HepG2 (cell line): ENCODE results near the gene UBA6. TPM values are rescaled to one million over a fixed set of nuclear protein-coding genes. Genes with fewer than 3 reads are reported as not detected.

Experiments used
- ATAC-seq: fragments of 200-7000 bp; cut with Tn5 transposase; 3 replicates; pipeline ENCODE4 v1.9.1; 2020; ENCODE audit warnings: mild to moderate bottlenecking, moderate library complexity
- BruUV-seq: library from RNA; stranded (reverse); fragments of 400-500 nt; replicated peaks from 2 replicates; lab custom pipeline; 2021; lab: Mats Ljungman, UMichigan
- CTCF ChIA-PET: fragments of 300-600 bp; formaldehyde crosslinking; extraction: SDS; loops from one replicate; lab custom pipeline; 2021; ENCODE audit warnings: low total read pairs, inconsistent platforms, low intra/inter-chr PET ratio; lab: Yijun Ruan, JAX
- POLR2A ChIA-PET: fragments of 350-600 bp; sonication (Branson Sonifier 250); formaldehyde crosslinking; loops from one replicate; lab custom pipeline; 2020; ENCODE audit warnings: antibody characterized with exemption, inconsistent platforms; lab: Yijun Ruan, JAX
- DNase-seq: peaks from one replicate; pipeline ENCODE4 v3.0.0-alpha.2; 2015; ENCODE audit warnings: low spot score
- FAIRE-seq: peaks from 3 replicates; lab custom pipeline; 2011; peaks lifted over from hg19 to GRCh38; lab: Jason Lieb, UNC
- H2AFZ ChIP-seq: one replicate; pipeline ENCODE4 v1.6.1; 2011; ENCODE audit warnings: low read length, inconsistent platforms
- H3K27ac ChIP-seq: fragments of 300-600 bp; 3 replicates; pipeline ENCODE4 v1.8.0; 2011; ENCODE audit warnings: mixed run types, mild to moderate bottlenecking, mixed read lengths, low read length, inconsistent platforms; ENCODE audit not compliant: insufficient read depth; ENCODE audit errors: extremely low read length
- H3K27me3 ChIP-seq, 2 experiments: fragments of 200-600 bp in 1 of 2; 2 replicates in 1 of 2; 3 replicates in 1 of 2; pipeline versions ENCODE4 v1.6.0 to v1.8.0; 2011; ENCODE audit warnings: low read length in 2 of 2, mild to moderate bottlenecking in 2 of 2, moderate library complexity in 2 of 2, inconsistent platforms in 1 of 2; ENCODE audit not compliant: insufficient read depth in 2 of 2, control insufficient read depth in 1 of 2
- H3K36me3 ChIP-seq, 2 experiments: fragments of 200-600 bp in 1 of 2; replicated peaks in 1 of 2; 2 replicates in 1 of 2; 3 replicates in 1 of 2; pipeline versions ENCODE4 v1.5.1 to v1.8.0; 2011; ENCODE audit warnings: low read length in 2 of 2, inconsistent platforms in 1 of 2; ENCODE audit not compliant: insufficient read depth in 2 of 2, control insufficient read depth in 1 of 2
- H3K4me1 ChIP-seq: 2 replicates; pipeline ENCODE4 v1.5.1; 2012; ENCODE audit warnings: low read length, inconsistent platforms; ENCODE audit not compliant: insufficient read depth
- H3K4me2 ChIP-seq: 2 replicates; pipeline ENCODE4 v1.6.0; 2011; ENCODE audit warnings: low read depth, low read length, inconsistent platforms
- H3K4me3 ChIP-seq, 3 experiments: fragments of 200-600 bp in 1 of 3; sonication (generic), shearing (Covaris generic) in 1 of 3; replicated peaks in 1 of 3; 2 replicates each; pipeline ENCODE4 v1.5.1; 2011 to 2016; ENCODE audit warnings: low read length in 3 of 3, inconsistent platforms in 2 of 3, low read depth in 2 of 3, mild to moderate bottlenecking in 2 of 3, control low read depth in 1 of 3, mixed read lengths in 1 of 3; ENCODE audit not compliant: insufficient read depth in 1 of 3
- H3K79me2 ChIP-seq: one replicate; pipeline ENCODE4 v1.6.1; 2011; ENCODE audit warnings: low read length, inconsistent platforms; ENCODE audit not compliant: insufficient read depth
- H3K9ac ChIP-seq: 2 replicates; pipeline ENCODE4 v1.6.0; 2011; ENCODE audit warnings: mild to moderate bottlenecking, low read depth, low read length, inconsistent platforms; ENCODE audit not compliant: insufficient read depth
- H3K9me3 ChIP-seq: 2 replicates; pipeline ENCODE4 v1.5.1; 2012; ENCODE audit warnings: mild to moderate bottlenecking, low read length
- H4K20me1 ChIP-seq: 2 replicates; pipeline ENCODE4 v1.6.0; 2011; ENCODE audit warnings: inconsistent platforms, mild to moderate bottlenecking, low read length, moderate library complexity; ENCODE audit not compliant: insufficient read depth
- ARID4A ChIP-seq: sonication (generic); formaldehyde crosslinking; IDR thresholded peaks from 2 replicates; pipeline ENCODE4 v1.5.0; 2020; ENCODE audit warnings: mild to moderate bottlenecking, missing genetic modification reagents, borderline replicate concordance
- ATF7 ChIP-seq, 2 experiments: fragments of 450-650 bp in 1 of 2; sonication (generic) in 1 of 2; formaldehyde crosslinking in 1 of 2; IDR thresholded peaks; 2 replicates each; pipeline versions ENCODE4 v1.4.0 to v1.6.1; 2016 to 2020; ENCODE audit warnings: antibody characterized with exemption in 1 of 2, mild to moderate bottlenecking in 1 of 2, missing genetic modification reagents in 1 of 2
- CEBPB ChIP-seq: IDR thresholded peaks from 2 replicates; pipeline ENCODE4 v1.6.1; 2011; ENCODE audit warnings: low read depth, low read length, improper control_type of control experiment, borderline replicate concordance
- MLXIP ChIP-seq: sonication (generic); formaldehyde crosslinking; IDR thresholded peaks from 2 replicates; pipeline ENCODE4 v1.9.0; 2021; ENCODE audit warnings: missing genetic modification reagents, borderline replicate concordance
- NCOA2 ChIP-seq: sonication (generic); formaldehyde crosslinking; IDR thresholded peaks from 2 replicates; pipeline ENCODE4 v1.8.0; 2022; ENCODE audit warnings: inconsistent platforms
- NCOA5 ChIP-seq: sonication (generic); formaldehyde crosslinking; IDR thresholded peaks from 2 replicates; pipeline ENCODE4 v1.4.0; 2020; ENCODE audit warnings: missing genetic modification reagents
- SP2 ChIP-seq: sonication (generic); formaldehyde crosslinking; IDR thresholded peaks from 2 replicates; pipeline ENCODE4 v1.5.1; 2020; ENCODE audit warnings: mild to moderate bottlenecking, missing genetic modification reagents
- TOE1 ChIP-seq: sonication (generic); formaldehyde crosslinking; IDR thresholded peaks from 2 replicates; pipeline ENCODE4 v1.4.0; 2020; ENCODE audit warnings: mild to moderate bottlenecking, missing genetic modification reagents
- TRAFD1 ChIP-seq: sonication (generic); formaldehyde crosslinking; IDR thresholded peaks from 2 replicates; pipeline ENCODE4 v1.5.1; 2020; ENCODE audit warnings: missing genetic modification reagents, mild to moderate bottlenecking, borderline replicate concordance
- ZNF615 ChIP-seq: sonication (generic); formaldehyde crosslinking; IDR thresholded peaks from 2 replicates; pipeline ENCODE4 v1.5.0; 2020; ENCODE audit warnings: mild to moderate bottlenecking, missing genetic modification reagents, borderline replicate concordance
- WGBS: methylation state at CpG from one replicate; pipeline ENCODE4 v1.1.6; 2017; ENCODE audit warnings: low lambda C conversion rate; 5-methylcytosine and 5-hydroxymethylcytosine counted together
- in situ Hi-C: cut with HindIII; loops from 2 replicates; pipeline ENCODE4 v1.10.0; 2017; ENCODE audit warnings: low pct_unique_long_range_greater_than_20kb; ENCODE audit not compliant: extremely low pct_ligation_motif_present
- intact Hi-C: fragments of 100-400 bp; cut with micrococcal nuclease; formaldehyde crosslinking; loops from one replicate; pipeline ENCODE4 v1.10.0; 2022; ENCODE audit not compliant: unreplicated experiment
- polyA plus RNA-seq, 8 experiments: library from polyadenylated mRNA; depleted of rRNA in 3 of 8; stranded (reverse) in 7 of 8; unstranded in 1 of 8; fragments of >200 nt; fragmentation: Illumina TruSeq in 4 of 8; extraction: Trizol in 4 of 8; gene quantifications; 2 replicates each; pipeline versions ENCODE4 v1.2.1 to v1.2.3, GENCODE V29; 2011 to 2016; ENCODE audit warnings: low read depth in 4 of 8, missing spikeins in 1 of 8, mixed read lengths in 1 of 8; ENCODE audit not compliant: insufficient read depth in 1 of 8
- total RNA-seq, 5 experiments: library from RNA; depleted of rRNA; stranded (reverse); fragments of >200 nt; fragmentation: Illumina TruSeq; extraction: Trizol; gene quantifications; 2 replicates each; pipeline ENCODE4 v1.2.3, GENCODE V29; 2016; ENCODE audit warnings: low read depth in 1 of 5

UBA6 gene
- total and polyA plus RNA-seq, 2 of the 13 experiments (the other 11 are each of a cell fraction or from before 2014, with no cell fraction given), result 33.3 to 75.4 TPM

GRCh38 chr4:67593741-67594175 is 107.2 kb downstream of the UBA6 start:
- peak; percentile 15; the same call in 1 of the 2 replicates for TF ChIP-seq CEBPB
- no peak for TF ChIP-seq SP2 (CRISPR knock-in tag)
- no peak for TF ChIP-seq ATF7 (IDR thresholded peaks at IDR 0.05)
- TF ChIP-seq ATF7 (CRISPR knock-in tag; IDR thresholded peaks at IDR 0.05), result no peak
- no peak for TF ChIP-seq ZNF615
- no peak for TF ChIP-seq NCOA5
- TF ChIP-seq TOE1 (CRISPR knock-in tag), result no peak
- BruUV-seq, result no TSS peak
- Histone ChIP-seq H2AFZ (no peak overlapping the region), H3K9me3 (no peaks in the 10 kb centered on the region), H4K20me1 (no peaks in the 10 kb centered on the region), H3K4me2 (no peak overlapping the region), H3K27ac (no peak overlapping the region), H3K36me3 (no peaks in the 10 kb centered on the region), H3K4me1 (no peaks in the 10 kb centered on the region), H3K27me3 (no peaks in the 10 kb centered on the region), H3K79me2 (no peaks in the 10 kb centered on the region), H3K4me3 (no peak overlapping the region), H3K9ac (no peak overlapping the region)
- 29% methylated on average over 2 of the region's 2 CpGs for WGBS
- ChIA-PET POLR2A (no interaction called here), CTCF (no interaction called here)
- FAIRE-seq, result no peak
- intact Hi-C loops (no loop called here), in situ Hi-C loops (no loop called here)
- no peak for DNase-seq
- ATAC-seq, result no peak; the same call in 2 of the 3 replicates

GRCh38 chr4:67587156-67587555 is 113.8 kb downstream of the UBA6 start:
- Histone ChIP-seq H3K27ac (no peak overlapping the region), H3K9ac (no peak overlapping the region), H3K4me3 (no peak overlapping the region), H3K27me3 (no peaks in the 10 kb centered on the region), H2AFZ (no peak overlapping the region), H3K79me2 (no peaks in the 10 kb centered on the region), H3K9me3 (no peaks in the 10 kb centered on the region), H3K4me2 (no peak overlapping the region), H3K36me3 (no peaks in the 10 kb centered on the region), H3K4me1 (no peaks in the 10 kb centered on the region), H4K20me1 (no peaks in the 10 kb centered on the region)
- 18% methylated on average over 3 of the region's 3 CpGs for WGBS
- DNase-seq (no peak), FAIRE-seq (no peak), ATAC-seq (no peak)
- intact Hi-C loops, result no loop called here
- in situ Hi-C loops, result no loop called here
- POLR2A ChIA-PET, result no interaction called here
- no TSS peak for BruUV-seq
- CTCF ChIA-PET, result no interaction called here
- TF ChIP-seq TRAFD1 (CRISPR knock-in tag), result no peak
- TF ChIP-seq ARID4A, result no peak
- TF ChIP-seq MLXIP (CRISPR knock-in tag), result no peak
- no peak for TF ChIP-seq NCOA2 (CRISPR knock-in tag)
